ENCODE results near the gene PTCH1.

Gene PTCH1

GRCh38 chr9:95557142-95557541 lies 40.4 kb upstream of the PTCH1 start:
- no peak overlapping the region for H3K4me2 ChIP-seq (ENCODE audit: low read depth, low read length)
- H3F3A ChIP-seq (ENCODE audit: insufficient read depth, low read length), result no peaks in the 10 kb centered on the region
- H2AFZ ChIP-seq (ENCODE audit: low read length), result no peak overlapping the region
- H3K4me1 ChIP-seq (ENCODE audit: low read length), result no peaks in the 10 kb centered on the region
- no peaks in the 10 kb centered on the region for H3K9me2 ChIP-seq (replicated peaks; ENCODE audit: insufficient read depth, low read length)
- no peaks in the 10 kb centered on the region for H3K9me3 ChIP-seq (replicated peaks; ENCODE audit: insufficient read depth, low read length)
- H3K27me3 ChIP-seq (replicated peaks; ENCODE audit: insufficient read depth, low read length), result no peaks in the 10 kb centered on the region
- no peak overlapping the region for H3K9ac ChIP-seq (ENCODE audit: low read length)
- no peak for TF ChIP-seq CTCF (IDR thresholded peaks at IDR 0.05; ENCODE audit: low read length)
- no peak for TF ChIP-seq EZH2 (optimal IDR thresholded peaks at IDR 0.05; ENCODE audit: low read depth, low read length)
- DNase-seq, result no peak
- H3K79me2 ChIP-seq (ENCODE audit: low read length), result no peaks in the 10 kb centered on the region
- no peaks in the 10 kb centered on the region for H3K36me3 ChIP-seq (replicated peaks; ENCODE audit: insufficient read depth, low read length)
- no peak overlapping the region for H3K27ac ChIP-seq (ENCODE audit: low read length)
- no peaks in the 10 kb centered on the region for H4K20me1 ChIP-seq (ENCODE audit: insufficient read depth, low read length)
- H3K4me3 ChIP-seq (ENCODE audit: low read length), result no peak overlapping the region

- H4K20me1 ChIP-seq (ENCODE audit: insufficient read depth, low read length), result no peaks in the 10 kb centered on the region
- H3K36me3 ChIP-seq (replicated peaks; ENCODE audit: insufficient read depth, low read length), result no peaks in the 10 kb centered on the region
- no peaks in the 10 kb centered on the region for H3K4me1 ChIP-seq (ENCODE audit: low read length)
- H3K79me2 ChIP-seq (ENCODE audit: low read length), result no peaks in the 10 kb centered on the region
- H3K4me2 ChIP-seq (ENCODE audit: low read depth, low read length), result no peak overlapping the region
- DNase-seq, result no peak
- H3K9me3 ChIP-seq (replicated peaks; ENCODE audit: insufficient read depth, low read length), result no peaks in the 10 kb centered on the region
- H3K4me3 ChIP-seq (ENCODE audit: low read length), result no peak overlapping the region
- TF ChIP-seq EZH2phosphoT487 (IDR thresholded peaks at IDR 0.05; ENCODE audit: low read length), result no peak
- TF ChIP-seq EZH2 (optimal IDR thresholded peaks at IDR 0.05; ENCODE audit: low read depth, low read length), result no peak
- TF ChIP-seq CTCF (IDR thresholded peaks at IDR 0.05; ENCODE audit: low read length), result no peak
- H3K9me2 ChIP-seq (replicated peaks; ENCODE audit: insufficient read depth, low read length), result no peaks in the 10 kb centered on the region
- H3K27me3 ChIP-seq (replicated peaks; ENCODE audit: insufficient read depth, low read length), result no peaks in the 10 kb centered on the region
- no peak overlapping the region for H3K9ac ChIP-seq (ENCODE audit: low read length)
- H3F3A ChIP-seq (ENCODE audit: insufficient read depth, low read length), result no peaks in the 10 kb centered on the region
- no peak overlapping the region for H3K27ac ChIP-seq (ENCODE audit: low read length)
- no peak overlapping the region for H2AFZ ChIP-seq (ENCODE audit: low read length)
Observed at GRCh38 chr9:95556521-95556920, 39.8 kb upstream of the PTCH1 start.

GRCh38 chr9:95552814-95553546 lies 36.2 kb upstream of the PTCH1 start:
- TF ChIP-seq EZH2 (optimal IDR thresholded peaks at IDR 0.05; ENCODE audit: low read depth, low read length) (no peak), EZH2phosphoT487 (IDR thresholded peaks at IDR 0.05; ENCODE audit: low read length) (no peak)
- H3K4me1 ChIP-seq (ENCODE audit: low read length), result no peaks in the 10 kb centered on the region
- H3K27ac ChIP-seq (ENCODE audit: low read length), result no peak overlapping the region
- H2AFZ ChIP-seq (ENCODE audit: low read length), result no peak overlapping the region
- no peaks in the 10 kb centered on the region for H3K27me3 ChIP-seq (replicated peaks; ENCODE audit: insufficient read depth, low read length)
- H3K9me3 ChIP-seq (replicated peaks; ENCODE audit: insufficient read depth, low read length), result no peaks in the 10 kb centered on the region
- DNase-seq, result no peak
- no peaks in the 10 kb centered on the region for H3K79me2 ChIP-seq (ENCODE audit: low read length)
- H3K4me2 ChIP-seq (ENCODE audit: low read depth, low read length), result no peak overlapping the region
- no peaks in the 10 kb centered on the region for H3K36me3 ChIP-seq (replicated peaks; ENCODE audit: insufficient read depth, low read length)
- no peak overlapping the region for H3K4me3 ChIP-seq (ENCODE audit: low read length)
- no peaks in the 10 kb centered on the region for H3F3A ChIP-seq (ENCODE audit: insufficient read depth, low read length)
- H3K9ac ChIP-seq (ENCODE audit: low read length), result no peak overlapping the region
- no peaks in the 10 kb centered on the region for H4K20me1 ChIP-seq (ENCODE audit: insufficient read depth, low read length)
- H3K9me2 ChIP-seq (replicated peaks; ENCODE audit: insufficient read depth, low read length), result no peaks in the 10 kb centered on the region

GRCh38 chr9:95552255-95552654 lies 35.5 kb upstream of the PTCH1 start:
- Histone ChIP-seq H3K9ac (ENCODE audit: low read length) (no peak overlapping the region), H3K79me2 (ENCODE audit: low read length) (no peaks in the 10 kb centered on the region), H4K20me1 (ENCODE audit: insufficient read depth, low read length) (no peaks in the 10 kb centered on the region), H3K9me3 (replicated peaks; ENCODE audit: insufficient read depth, low read length) (no peaks in the 10 kb centered on the region), H3K9me2 (replicated peaks; ENCODE audit: insufficient read depth, low read length) (no peaks in the 10 kb centered on the region), H3K27ac (ENCODE audit: low read length) (no peak overlapping the region), H3K4me3 (ENCODE audit: low read length) (no peak overlapping the region), H3K36me3 (replicated peaks; ENCODE audit: insufficient read depth, low read length) (no peaks in the 10 kb centered on the region), H3K27me3 (replicated peaks; ENCODE audit: insufficient read depth, low read length) (no peaks in the 10 kb centered on the region), H3K4me2 (ENCODE audit: low read depth, low read length) (no peak overlapping the region), H3F3A (ENCODE audit: insufficient read depth, low read length) (no peaks in the 10 kb centered on the region), H2AFZ (ENCODE audit: low read length) (no peak overlapping the region), H3K4me1 (ENCODE audit: low read length) (no peaks in the 10 kb centered on the region)
- DNase-seq, result no peak
- TF ChIP-seq EZH2phosphoT487 (IDR thresholded peaks at IDR 0.05; ENCODE audit: low read length), result no peak
- no peak for TF ChIP-seq CTCF (IDR thresholded peaks at IDR 0.05; ENCODE audit: low read length)
- TF ChIP-seq EZH2 (optimal IDR thresholded peaks at IDR 0.05; ENCODE audit: low read depth, low read length), result no peak
